OCI-LY7 (cell line): ENCODE data around the gene ZXDC. TPM values are rescaled to one million over a fixed set of nuclear protein-coding genes. Genes with fewer than 3 reads are reported as not detected.

Experiments
- BruUV-seq: library from RNA; stranded (reverse); fragments of 400-500 nt; replicated peaks from 2 replicates; lab custom pipeline; 2021; lab: Mats Ljungman, UMichigan
- CTCF ChIA-PET: fragments of 300-600 bp; sonication (Branson Sonifier 250); formaldehyde crosslinking; loops from one replicate; lab custom pipeline; 2022; ENCODE audit warnings: antibody characterized with exemption; ENCODE audit not compliant: unreplicated experiment; lab: Charles Lee
- POLR2A ChIA-PET: fragments of 300-600 bp; sonication (Branson Sonifier 250); formaldehyde crosslinking; loops from one replicate; lab custom pipeline; 2022; ENCODE audit warnings: antibody characterized with exemption; lab: Charles Lee
- DNase-seq: peaks from one replicate; pipeline ENCODE4 v3.0.0-alpha.2; 2015; ENCODE audit warnings: low spot score
- H2AFZ ChIP-seq: fragments of 200-600 bp; sonication (generic), shearing (Covaris generic); 2 replicates; pipeline ENCODE4 v1.6.1; 2014; ENCODE audit warnings: mild to moderate bottlenecking, antibody characterized with exemption, low read length, moderate library complexity
- H3K27ac ChIP-seq: fragments of 200-600 bp; sonication (generic); 2 replicates; pipeline ENCODE4 v1.5.1; 2014; ENCODE audit warnings: mixed run types, low read depth, mild to moderate bottlenecking, moderate library complexity, low read length, inconsistent platforms; ENCODE audit not compliant: poor library complexity, severe bottlenecking
- H3K36me3 ChIP-seq: fragments of 200-600 bp; sonication (generic); 2 replicates; pipeline ENCODE4 v1.6.1; 2014; ENCODE audit warnings: mild to moderate bottlenecking, antibody characterized with exemption, low read length, moderate library complexity, mixed read lengths; ENCODE audit not compliant: insufficient read depth
- H3K4me1 ChIP-seq: fragments of 200-600 bp; sonication (generic); 2 replicates; pipeline ENCODE4 v1.5.1; 2014; ENCODE audit warnings: mild to moderate bottlenecking, low read length; ENCODE audit not compliant: insufficient read depth, poor library complexity, severe bottlenecking
- H3K4me2 ChIP-seq: fragments of 200-600 bp; sonication (generic); 2 replicates; pipeline ENCODE4 v1.6.1; 2014; ENCODE audit warnings: mild to moderate bottlenecking, low read length
- H3K4me3 ChIP-seq: fragments of 200-600 bp; sonication (generic); 2 replicates; pipeline ENCODE4 v1.5.1; 2014; ENCODE audit warnings: mild to moderate bottlenecking, low read depth, low read length; ENCODE audit not compliant: poor library complexity, severe bottlenecking
- H3K79me2 ChIP-seq: fragments of 200-600 bp; sonication (generic); 2 replicates; pipeline ENCODE4 v1.6.1; 2016; ENCODE audit warnings: low read depth, mild to moderate bottlenecking, low read length, moderate library complexity, mixed read lengths; ENCODE audit not compliant: insufficient read depth
- H3K9me2 ChIP-seq: fragments of 200-600 bp; sonication (generic); 2 replicates; pipeline ENCODE4 v1.6.1; 2016; ENCODE audit warnings: mild to moderate bottlenecking, low read length, mixed read lengths; ENCODE audit not compliant: insufficient read depth
- H3K9me3 ChIP-seq: fragments of 200-600 bp; sonication (generic); 2 replicates; pipeline ENCODE4 v1.6.1; 2014; ENCODE audit warnings: mild to moderate bottlenecking, mixed run types, low read length, mixed read lengths
- H4K20me1 ChIP-seq: fragments of 200-600 bp; sonication (generic); 2 replicates; pipeline ENCODE4 v1.6.1; 2014; ENCODE audit warnings: mild to moderate bottlenecking, antibody characterized with exemption, low read length, moderate library complexity, mixed read lengths; ENCODE audit not compliant: insufficient read depth
- EZH2phosphoT487 ChIP-seq: fragments of 200-600 bp; sonication (generic); IDR thresholded peaks from 2 replicates; pipeline ENCODE4 v1.6.1; 2018; ENCODE audit warnings: low read depth, borderline replicate concordance, mild to moderate bottlenecking, mixed run types, antibody characterized with exemption, low read length, moderate library complexity, mixed read lengths
- intact Hi-C: fragments of 100-400 bp; cut with micrococcal nuclease; formaldehyde crosslinking; loops from one replicate; pipeline ENCODE4 v1.10.0; 2022; ENCODE audit not compliant: unreplicated experiment
- total RNA-seq, 2 experiments: library from RNA; depleted of rRNA in 1 of 2; stranded (reverse); fragments of >200 nt in 1 of 2; shearing (Covaris generic) in 1 of 2; gene quantifications; 2 replicates each; pipeline ENCODE4 v1.2.3, GENCODE V29; 2014 to 2022
- TF ChIP-seq, protein P1 (sequence below): fragments of 200-600 bp; sonication (generic); conservative IDR thresholded peaks from 2 replicates; pipeline ENCODE4 v1.5.1; 2014; ENCODE audit warnings: mild to moderate bottlenecking, antibody characterized with exemption, low read length, moderate library complexity, mixed read lengths

ZXDC gene
- total RNA-seq, 2 experiments from 2014 or later: 32.2 to 34.9 TPM

DNA sequence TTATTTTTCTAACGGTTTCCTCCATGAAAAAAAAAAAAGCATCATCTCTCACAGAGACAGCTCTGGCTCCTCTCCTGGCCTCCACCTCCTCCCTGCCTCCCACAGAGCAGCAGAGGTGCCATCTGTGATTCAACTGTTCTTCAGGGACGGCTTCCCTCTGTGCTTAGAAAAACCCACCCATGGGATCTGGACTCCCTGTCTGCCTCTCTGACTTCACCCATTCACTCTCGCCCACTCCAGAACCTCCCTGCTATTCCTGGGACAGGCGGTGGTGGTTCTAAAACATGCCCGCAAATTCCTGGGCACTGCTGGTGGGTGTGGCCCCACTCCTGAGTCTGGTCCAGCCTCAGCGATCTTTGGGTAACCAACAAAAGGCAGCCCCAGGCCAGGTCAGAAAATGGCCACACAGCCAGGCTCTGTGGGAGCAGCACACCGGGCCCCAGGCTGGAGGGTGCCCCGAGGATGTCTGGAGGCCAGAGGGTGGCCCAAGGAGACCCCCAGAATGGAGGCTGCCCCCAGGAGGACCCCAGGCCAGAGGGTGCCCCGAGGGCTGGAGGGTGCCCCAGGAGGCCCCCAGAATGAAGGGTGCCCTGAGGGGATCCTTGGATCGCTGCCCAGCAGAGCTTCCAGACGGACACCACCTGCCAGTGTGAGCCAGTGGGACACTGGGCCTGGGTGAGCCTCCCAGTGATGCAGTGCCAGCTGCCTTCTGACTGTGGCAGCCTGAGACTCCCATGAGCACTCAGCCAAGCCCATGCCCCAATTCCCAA lies 45.6 kb upstream of the ZXDC start:
- intact Hi-C loops: no loop called here
- TF ChIP-seq, protein P1, sequence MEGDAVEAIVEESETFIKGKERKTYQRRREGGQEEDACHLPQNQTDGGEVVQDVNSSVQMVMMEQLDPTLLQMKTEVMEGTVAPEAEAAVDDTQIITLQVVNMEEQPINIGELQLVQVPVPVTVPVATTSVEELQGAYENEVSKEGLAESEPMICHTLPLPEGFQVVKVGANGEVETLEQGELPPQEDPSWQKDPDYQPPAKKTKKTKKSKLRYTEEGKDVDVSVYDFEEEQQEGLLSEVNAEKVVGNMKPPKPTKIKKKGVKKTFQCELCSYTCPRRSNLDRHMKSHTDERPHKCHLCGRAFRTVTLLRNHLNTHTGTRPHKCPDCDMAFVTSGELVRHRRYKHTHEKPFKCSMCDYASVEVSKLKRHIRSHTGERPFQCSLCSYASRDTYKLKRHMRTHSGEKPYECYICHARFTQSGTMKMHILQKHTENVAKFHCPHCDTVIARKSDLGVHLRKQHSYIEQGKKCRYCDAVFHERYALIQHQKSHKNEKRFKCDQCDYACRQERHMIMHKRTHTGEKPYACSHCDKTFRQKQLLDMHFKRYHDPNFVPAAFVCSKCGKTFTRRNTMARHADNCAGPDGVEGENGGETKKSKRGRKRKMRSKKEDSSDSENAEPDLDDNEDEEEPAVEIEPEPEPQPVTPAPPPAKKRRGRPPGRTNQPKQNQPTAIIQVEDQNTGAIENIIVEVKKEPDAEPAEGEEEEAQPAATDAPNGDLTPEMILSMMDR: no peak
- TF ChIP-seq EZH2phosphoT487: no peak
- H3K4me2 ChIP-seq: no peak overlapping the region
- H4K20me1 ChIP-seq: no peaks in the 10 kb centered on the region
- H3K4me3 ChIP-seq: no peak overlapping the region
- no peaks in the 10 kb centered on the region for H3K4me1 ChIP-seq
- no peak overlapping the region for H3K27ac ChIP-seq
- no peaks in the 10 kb centered on the region for H3K79me2 ChIP-seq
- no peaks in the 10 kb centered on the region for H3K9me2 ChIP-seq
- CTCF ChIA-PET: no interaction called here
- POLR2A ChIA-PET: no interaction called here
- H3K36me3 ChIP-seq: no peaks in the 10 kb centered on the region
- H2AFZ ChIP-seq: no peak overlapping the region
- H3K9me3 ChIP-seq: no peaks in the 10 kb centered on the region
- no TSS peak for BruUV-seq
- no peak for DNase-seq

DNA sequence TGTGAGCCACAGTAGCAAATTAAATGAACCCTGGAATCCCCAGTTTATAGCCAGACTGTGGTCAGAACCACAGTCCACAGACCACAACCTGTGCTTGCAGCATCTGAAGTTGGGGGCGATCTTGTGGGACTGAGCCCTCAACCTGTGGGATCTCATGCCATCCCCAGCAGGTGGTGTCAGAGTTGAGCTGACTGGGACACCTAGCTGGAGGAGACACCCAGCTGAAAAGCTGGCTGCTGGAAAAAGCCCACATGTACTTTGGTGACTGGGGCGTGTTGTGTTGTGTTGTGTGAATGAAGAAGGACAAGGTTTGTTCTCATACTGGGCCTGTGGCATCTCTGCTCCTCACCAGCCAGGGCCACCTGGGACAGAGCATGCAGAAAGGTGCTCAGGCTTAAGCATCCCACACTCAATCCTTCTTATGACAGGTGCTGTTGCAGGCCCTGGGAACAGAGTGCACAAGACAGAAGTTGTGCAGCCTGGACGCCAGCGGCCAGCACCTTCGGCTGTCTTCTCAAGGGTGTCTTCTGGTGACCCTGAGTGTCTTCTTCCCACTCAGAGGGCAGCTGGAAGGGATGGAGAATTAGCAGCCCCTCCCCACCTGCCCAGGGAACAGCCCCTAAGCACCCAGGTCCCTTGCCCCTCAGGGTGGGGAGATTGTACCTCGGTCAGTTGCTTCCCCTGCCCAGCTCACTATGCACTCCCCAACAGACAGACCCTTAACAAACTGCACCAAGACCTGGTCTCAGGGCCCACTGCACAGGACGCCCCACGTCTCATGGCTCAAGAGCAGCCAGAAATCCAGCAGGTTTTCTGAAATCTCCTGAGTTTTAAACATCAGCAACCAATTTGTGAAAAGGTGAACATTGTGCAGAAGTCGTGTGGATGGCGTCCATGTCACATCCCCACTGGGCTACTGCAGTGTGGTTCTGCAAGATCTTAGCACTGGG lies 44.1 kb upstream of the ZXDC start:
- Histone ChIP-seq H3K4me1 (no peaks in the 10 kb centered on the region), H3K27ac (no peak overlapping the region), H3K9me2 (no peaks in the 10 kb centered on the region), H3K4me2 (no peak overlapping the region), H2AFZ (no peak overlapping the region), H3K9me3 (no peaks in the 10 kb centered on the region), H4K20me1 (no peaks in the 10 kb centered on the region), H3K36me3 (no peaks in the 10 kb centered on the region), H3K4me3 (no peak overlapping the region), H3K79me2 (no peaks in the 10 kb centered on the region)
- ChIA-PET POLR2A (no interaction called here), CTCF (no interaction called here)
- TF ChIP-seq, protein P1: 0 out of 2 replicates have a peak, but pooled peaks have one; percentile 18
- TF ChIP-seq EZH2phosphoT487: no peak
- intact Hi-C loops: no loop called here
- DNase-seq: peak; percentile 18
- no TSS peak for BruUV-seq
